AG10803 (cell line): ENCODE measurements around the gene EWSR1.

Source experiments
- DNase-seq: peaks from one replicate; pipeline ENCODE4 v3.0.0; 2010; ENCODE audit warnings: low read depth
- H3K4me3 ChIP-seq: 2 replicates; pipeline ENCODE4 v1.5.1; 2011; ENCODE audit warnings: mild to moderate bottlenecking, low read length, control low read depth
- CTCF ChIP-seq: conservative IDR thresholded peaks from 2 replicates; pipeline ENCODE4 v1.5.1; 2011; ENCODE audit warnings: mild to moderate bottlenecking, low read length, control low read depth, inconsistent platforms

EWSR1 gene

DNA sequence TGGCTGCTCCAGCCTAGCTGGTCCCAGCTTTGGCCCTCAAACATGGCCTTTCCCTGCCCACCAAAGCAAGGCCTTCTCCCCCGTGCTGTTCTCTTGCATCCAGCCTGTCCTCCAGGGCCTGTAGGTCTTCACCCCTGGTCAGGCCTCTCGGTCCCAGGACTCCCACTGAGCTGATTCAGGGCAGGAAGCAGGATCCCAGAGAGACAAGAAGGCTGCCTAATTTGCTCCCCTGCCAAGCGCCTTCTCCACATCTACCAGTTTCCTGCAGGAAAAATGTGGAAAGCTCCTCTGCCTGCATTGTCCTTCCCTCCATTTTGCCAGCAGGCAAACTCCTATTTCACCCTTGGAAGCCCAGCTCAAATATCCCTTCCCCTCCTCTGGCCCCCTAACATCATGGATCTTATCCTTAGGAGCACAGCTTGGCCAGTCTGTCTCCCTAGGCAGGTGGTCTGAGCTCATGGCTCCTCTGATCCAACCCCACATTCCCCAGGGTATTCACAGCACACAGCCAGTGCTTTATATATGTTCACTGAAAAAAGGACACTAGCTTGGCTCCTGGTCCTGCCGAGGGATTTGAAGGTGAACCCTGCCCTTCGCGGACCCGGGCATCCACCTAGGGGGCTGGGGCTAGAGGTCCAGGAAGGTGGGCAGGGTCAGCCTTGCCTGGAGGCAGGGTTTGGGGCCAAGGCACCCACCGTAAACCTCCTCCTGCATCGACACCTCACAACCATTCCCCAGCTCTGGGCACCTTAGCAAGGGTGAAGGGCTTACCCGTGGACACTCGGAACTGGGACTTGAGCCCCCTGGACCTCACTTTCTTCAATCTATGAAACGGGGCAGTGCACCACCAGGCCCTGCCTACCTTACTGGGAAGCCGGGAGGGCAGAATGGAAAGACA is 1.3 kb upstream of the EWSR1 start:
- DNase-seq, result no peak
- TF ChIP-seq CTCF, result no peak
- H3K4me3 ChIP-seq, result peak overlapping the region; percentile 91

DNA sequence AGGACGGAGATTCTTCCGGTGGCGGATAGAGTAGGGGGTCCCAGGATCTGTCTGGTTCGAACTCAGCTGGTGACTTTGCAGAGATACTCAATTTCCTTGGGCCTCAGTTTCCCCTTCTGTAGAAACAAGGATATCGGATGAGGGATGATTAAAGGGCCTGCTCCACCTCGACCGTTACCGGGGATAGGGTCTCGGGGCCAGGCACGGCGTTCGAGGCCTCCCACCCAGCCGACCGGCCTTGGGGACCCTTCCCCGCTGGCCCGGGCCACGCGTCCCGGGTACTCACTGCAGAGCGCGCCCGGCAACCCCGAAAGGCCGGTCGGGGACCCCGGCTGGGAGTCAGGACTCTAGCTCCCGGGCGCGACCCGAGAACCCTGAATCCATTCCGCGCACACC is 608 bp upstream of the EWSR1 start:
- no peak for TF ChIP-seq CTCF
- H3K4me3 ChIP-seq, result peak overlapping the region; percentile 91
- no peak for DNase-seq

- peak overlapping the region; percentile 91 for H3K4me3 ChIP-seq
- DNase-seq, result peak; percentile 75
- TF ChIP-seq CTCF, result no peak
These were observed 602 bp downstream of the EWSR1 start for GRCh38 chr22:29268511-29269229.

GRCh38 chr22:29269230-29269604 is 1.1 kb downstream of the EWSR1 start:
- no peak for DNase-seq
- H3K4me3 ChIP-seq, result peak overlapping the region; percentile 91
- no peak for TF ChIP-seq CTCF

GRCh38 chr22:29269731-29270474 is 1.8 kb downstream of the EWSR1 start:
- DNase-seq, result no peak
- TF ChIP-seq CTCF, result no peak
- H3K4me3 ChIP-seq, result peak overlapping the region; percentile 91

DNA sequence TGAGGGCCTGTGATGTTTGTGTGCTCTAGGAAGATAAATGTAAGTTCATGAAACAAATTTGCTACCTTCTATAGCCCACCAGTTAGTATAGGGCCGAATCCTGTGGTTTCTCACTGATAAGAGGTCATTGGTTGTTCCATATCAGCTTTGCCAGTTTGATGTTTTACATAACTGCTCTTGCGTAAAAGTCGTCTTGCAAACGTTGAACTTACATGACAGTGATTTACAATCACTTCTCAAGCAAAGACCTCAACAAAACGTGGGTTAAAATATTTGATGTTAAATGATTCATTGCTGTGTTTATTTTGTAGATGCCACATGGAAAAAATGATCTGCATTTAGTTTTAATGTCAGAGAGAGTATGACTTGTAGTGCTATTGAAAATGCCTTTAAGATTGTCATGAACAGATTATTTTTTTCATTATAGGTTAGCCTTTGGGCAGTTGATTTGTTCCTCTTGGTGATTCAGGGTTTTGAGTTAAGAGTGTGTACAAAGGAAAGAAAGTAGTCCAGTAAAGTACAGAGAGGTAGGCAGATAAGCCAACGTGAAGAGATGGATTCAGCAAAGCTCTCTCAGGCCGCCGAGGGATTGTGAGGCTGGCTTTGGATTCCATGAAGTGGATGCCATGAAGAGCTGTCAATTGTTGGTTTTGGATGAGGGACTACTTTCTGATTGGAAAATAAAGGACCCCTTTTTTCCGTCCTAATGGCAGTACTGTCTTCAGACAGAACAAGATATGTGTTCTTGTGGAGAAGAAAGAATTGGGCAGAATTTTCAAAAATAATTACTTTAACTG is 2.6 kb downstream of the EWSR1 start:
- peak; percentile 27 for DNase-seq

More for the DNA sequence above, 2.6 kb downstream of the EWSR1 start:
- H3K4me3 ChIP-seq, result peak overlapping the region; percentile 91
- no peak for TF ChIP-seq CTCF
